ENCODE data around the gene KRT35. TPM values are rescaled to one million over a fixed set of nuclear protein-coding genes. Genes with fewer than 3 reads are reported as not detected.

KRT35 gene
- total and polyA plus RNA-seq, 10 of the 15 experiments (the other 5 are each of a cell fraction or from before 2014, with no cell fraction given) = not detected

DNA sequence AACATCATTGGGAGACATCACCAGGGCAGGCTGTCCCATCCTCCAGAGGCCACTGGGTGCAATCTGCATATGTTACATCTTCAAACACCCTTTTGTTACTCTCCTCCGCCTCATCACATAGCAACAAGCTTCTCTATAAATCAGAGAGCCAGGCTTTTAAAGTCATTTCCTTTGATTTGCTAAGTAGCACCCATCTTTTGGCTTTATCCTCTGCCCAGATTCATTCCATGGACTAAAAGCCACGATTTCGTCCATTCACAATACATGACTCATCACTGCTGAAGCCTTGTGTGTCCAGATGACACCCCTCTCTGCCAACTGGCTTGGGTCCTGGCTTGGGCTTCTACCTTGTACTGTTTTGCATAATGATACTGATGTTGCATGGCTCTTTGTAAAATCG, 38.2 kb downstream of the KRT35 start:
- ATAC-seq = no peak
- no peak overlapping the region for H2AFZ ChIP-seq (ENCODE audit: control insufficient read depth, low read depth, low read length)
- no peaks in the 10 kb centered on the region for H3K79me2 ChIP-seq (ENCODE audit: control insufficient read depth, insufficient read depth, low read length)
- H3K36me3 ChIP-seq (ENCODE audit: control insufficient read depth in 2 of 2, insufficient read depth in 2 of 2, low read length in 1 of 2) = no peaks in the 10 kb centered on the region
- H3K9me3 ChIP-seq (replicated peaks; ENCODE audit: control insufficient read depth, insufficient read depth, low read length) = no peaks in the 10 kb centered on the region
- no peak overlapping the region for H3K27ac ChIP-seq (ENCODE audit: control insufficient read depth, insufficient read depth)
- H4K20me1 ChIP-seq (ENCODE audit: control insufficient read depth, insufficient read depth) = no peaks in the 10 kb centered on the region
- RAD21 ChIA-PET (ENCODE audit: unreplicated experiment) = no interaction called here
- FAIRE-seq = no peak
- in situ Hi-C loops (cut with MboI) (no loop called here), intact Hi-C loops (cut with micrococcal nuclease; ENCODE audit: unreplicated experiment) (no loop called here)
- CTCF ChIA-PET = no interaction called here
- BruUV-seq (replicated peaks) = no TSS peak
- H3K4me2 ChIP-seq (ENCODE audit: control insufficient read depth, insufficient read depth) = no peak overlapping the region
- SMC1A ChIA-PET (ENCODE audit: uncharacterized antibody, unreplicated experiment) = no interaction called here
- 3% methylated on average over 4 of the region's 4 CpGs for WGBS (ENCODE audit: insufficient coverage, insufficient replicate concordance, low lambda C conversion rate, missing lambda C conversion rate)
- H3K27me3 ChIP-seq (replicated peaks in 1 of 2; ENCODE audit: control insufficient read depth in 2 of 2, insufficient read depth in 2 of 2, low read length in 1 of 2) = peaks cover 4 to 8% of the 10 kb centered on the region in 2 experiments; a peak in 3 of 4 replicates
- H3K9ac ChIP-seq (ENCODE audit: control insufficient read depth, insufficient read depth, low read length) = no peak overlapping the region
- DNase-seq (ENCODE audit: low read depth, low spot score) = no peak
- H3K4me3 ChIP-seq = no peak overlapping the region
- POLR2A ChIA-PET = no interaction called here
- H3K4me1 ChIP-seq (ENCODE audit: control insufficient read depth, insufficient read depth, low read length) = no peaks in the 10 kb centered on the region
- TF ChIP-seq PML (IDR thresholded peaks at IDR 0.05; ENCODE audit: low read length) = no peak
- TF ChIP-seq SMAD5 (IDR thresholded peaks at IDR 0.05; ENCODE audit: low read depth) = no peak
- TF ChIP-seq SMAD1 (IDR thresholded peaks at IDR 0.05; ENCODE audit: low read depth, partially characterized antibody) = no peak
- no peak for TF ChIP-seq ZNF24 (IDR thresholded peaks at IDR 0.05)
- no peak for TF ChIP-seq ZNF207 (IDR thresholded peaks at IDR 0.05; ENCODE audit: borderline replicate concordance)
- TF ChIP-seq TAF1 (IDR thresholded peaks at IDR 0.05; ENCODE audit: borderline replicate concordance, low read depth, low read length) = no peak
- TF ChIP-seq, protein P1, sequence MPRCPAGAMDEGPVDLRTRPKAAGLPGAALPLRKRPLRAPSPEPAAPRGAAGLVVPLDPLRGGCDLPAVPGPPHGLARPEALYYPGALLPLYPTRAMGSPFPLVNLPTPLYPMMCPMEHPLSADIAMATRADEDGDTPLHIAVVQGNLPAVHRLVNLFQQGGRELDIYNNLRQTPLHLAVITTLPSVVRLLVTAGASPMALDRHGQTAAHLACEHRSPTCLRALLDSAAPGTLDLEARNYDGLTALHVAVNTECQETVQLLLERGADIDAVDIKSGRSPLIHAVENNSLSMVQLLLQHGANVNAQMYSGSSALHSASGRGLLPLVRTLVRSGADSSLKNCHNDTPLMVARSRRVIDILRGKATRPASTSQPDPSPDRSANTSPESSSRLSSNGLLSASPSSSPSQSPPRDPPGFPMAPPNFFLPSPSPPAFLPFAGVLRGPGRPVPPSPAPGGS (IDR thresholded peaks at IDR 0.05; ENCODE audit: borderline replicate concordance, insufficient read depth, low read depth, low read length, poor library complexity, severe bottlenecking) = no peak
- TF ChIP-seq CHD2 (IDR thresholded peaks at IDR 0.05; ENCODE audit: borderline replicate concordance, low read depth, low read length) = no peak
- TF ChIP-seq HCFC1 (IDR thresholded peaks at IDR 0.05; ENCODE audit: low read length) = no peak
- no peak for TF ChIP-seq IKZF1 (conservative IDR thresholded peaks at IDR 0.05)
- TF ChIP-seq, protein P2, sequence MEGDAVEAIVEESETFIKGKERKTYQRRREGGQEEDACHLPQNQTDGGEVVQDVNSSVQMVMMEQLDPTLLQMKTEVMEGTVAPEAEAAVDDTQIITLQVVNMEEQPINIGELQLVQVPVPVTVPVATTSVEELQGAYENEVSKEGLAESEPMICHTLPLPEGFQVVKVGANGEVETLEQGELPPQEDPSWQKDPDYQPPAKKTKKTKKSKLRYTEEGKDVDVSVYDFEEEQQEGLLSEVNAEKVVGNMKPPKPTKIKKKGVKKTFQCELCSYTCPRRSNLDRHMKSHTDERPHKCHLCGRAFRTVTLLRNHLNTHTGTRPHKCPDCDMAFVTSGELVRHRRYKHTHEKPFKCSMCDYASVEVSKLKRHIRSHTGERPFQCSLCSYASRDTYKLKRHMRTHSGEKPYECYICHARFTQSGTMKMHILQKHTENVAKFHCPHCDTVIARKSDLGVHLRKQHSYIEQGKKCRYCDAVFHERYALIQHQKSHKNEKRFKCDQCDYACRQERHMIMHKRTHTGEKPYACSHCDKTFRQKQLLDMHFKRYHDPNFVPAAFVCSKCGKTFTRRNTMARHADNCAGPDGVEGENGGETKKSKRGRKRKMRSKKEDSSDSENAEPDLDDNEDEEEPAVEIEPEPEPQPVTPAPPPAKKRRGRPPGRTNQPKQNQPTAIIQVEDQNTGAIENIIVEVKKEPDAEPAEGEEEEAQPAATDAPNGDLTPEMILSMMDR (IDR thresholded peaks at IDR 0.05 in 2 of 3, conservative IDR thresholded peaks at IDR 0.05 in 1 of 3; ENCODE audit: control insufficient read depth in 2 of 3, extremely low read depth in 1 of 3, insufficient read depth in 1 of 3, low read depth in 3 of 3, low read length in 3 of 3) = no peak
- no peak for TF ChIP-seq ETV6 (conservative IDR thresholded peaks at IDR 0.05 in 1 of 2, IDR thresholded peaks at IDR 0.05 in 1 of 2; ENCODE audit: borderline replicate concordance in 1 of 2, low read depth in 1 of 2)
- TF ChIP-seq KLF5 (IDR thresholded peaks at IDR 0.05; ENCODE audit: partially characterized antibody) = no peak
- TF ChIP-seq BHLHE40 (IDR thresholded peaks at IDR 0.05; ENCODE audit: borderline replicate concordance in 1 of 2, low read depth in 2 of 2, low read length in 1 of 2) = no peak
- TF ChIP-seq MYC (IDR thresholded peaks at IDR 0.05; ENCODE audit: insufficient read depth, insufficient read length, insufficient replicate concordance, low read length, severe bottlenecking) = no peak
- TF ChIP-seq, protein P3, sequence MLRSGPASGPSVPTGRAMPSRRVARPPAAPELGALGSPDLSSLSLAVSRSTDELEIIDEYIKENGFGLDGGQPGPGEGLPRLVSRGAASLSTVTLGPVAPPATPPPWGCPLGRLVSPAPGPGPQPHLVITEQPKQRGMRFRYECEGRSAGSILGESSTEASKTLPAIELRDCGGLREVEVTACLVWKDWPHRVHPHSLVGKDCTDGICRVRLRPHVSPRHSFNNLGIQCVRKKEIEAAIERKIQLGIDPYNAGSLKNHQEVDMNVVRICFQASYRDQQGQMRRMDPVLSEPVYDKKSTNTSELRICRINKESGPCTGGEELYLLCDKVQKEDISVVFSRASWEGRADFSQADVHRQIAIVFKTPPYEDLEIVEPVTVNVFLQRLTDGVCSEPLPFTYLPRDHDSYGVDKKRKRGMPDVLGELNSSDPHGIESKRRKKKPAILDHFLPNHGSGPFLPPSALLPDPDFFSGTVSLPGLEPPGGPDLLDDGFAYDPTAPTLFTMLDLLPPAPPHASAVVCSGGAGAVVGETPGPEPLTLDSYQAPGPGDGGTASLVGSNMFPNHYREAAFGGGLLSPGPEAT (IDR thresholded peaks at IDR 0.05; ENCODE audit: low read depth) = no peak
- no peak for TF ChIP-seq STAT1 (conservative IDR thresholded peaks at IDR 0.05)
- no peak for TF ChIP-seq BACH1 (IDR thresholded peaks at IDR 0.05; ENCODE audit: borderline replicate concordance)
- TF ChIP-seq, protein P4, sequence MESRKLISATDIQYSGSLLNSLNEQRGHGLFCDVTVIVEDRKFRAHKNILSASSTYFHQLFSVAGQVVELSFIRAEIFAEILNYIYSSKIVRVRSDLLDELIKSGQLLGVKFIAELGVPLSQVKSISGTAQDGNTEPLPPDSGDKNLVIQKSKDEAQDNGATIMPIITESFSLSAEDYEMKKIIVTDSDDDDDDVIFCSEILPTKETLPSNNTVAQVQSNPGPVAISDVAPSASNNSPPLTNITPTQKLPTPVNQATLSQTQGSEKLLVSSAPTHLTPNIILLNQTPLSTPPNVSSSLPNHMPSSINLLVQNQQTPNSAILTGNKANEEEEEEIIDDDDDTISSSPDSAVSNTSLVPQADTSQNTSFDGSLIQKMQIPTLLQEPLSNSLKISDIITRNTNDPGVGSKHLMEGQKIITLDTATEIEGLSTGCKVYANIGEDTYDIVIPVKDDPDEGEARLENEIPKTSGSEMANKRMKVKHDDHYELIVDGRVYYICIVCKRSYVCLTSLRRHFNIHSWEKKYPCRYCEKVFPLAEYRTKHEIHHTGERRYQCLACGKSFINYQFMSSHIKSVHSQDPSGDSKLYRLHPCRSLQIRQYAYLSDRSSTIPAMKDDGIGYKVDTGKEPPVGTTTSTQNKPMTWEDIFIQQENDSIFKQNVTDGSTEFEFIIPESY (IDR thresholded peaks at IDR 0.05) = no peak

Data from GM12878 (cell line).